Activated CD4-positive, alpha-beta T cell treated with anti-CD3 and anti-CD28 coated beads, Interleukin-2, amount 50 U/mL, for 24 hours (primary cell): Measurements from ENCODE around the gene JAG1.
"Not testable (repeated sequence)": the region's sequence is repeated elsewhere in the genome, so short reads cannot be mapped to it uniquely, and the experiment has no call there.

Experiments
- DNase-seq, 2 donors: peaks; one replicate each; pipeline ENCODE4 v3.0.0-alpha.2; 2020; ENCODE audit warnings: low read depth in 1 of 2, low spot score in 1 of 2

The JAG1 gene

DNA sequence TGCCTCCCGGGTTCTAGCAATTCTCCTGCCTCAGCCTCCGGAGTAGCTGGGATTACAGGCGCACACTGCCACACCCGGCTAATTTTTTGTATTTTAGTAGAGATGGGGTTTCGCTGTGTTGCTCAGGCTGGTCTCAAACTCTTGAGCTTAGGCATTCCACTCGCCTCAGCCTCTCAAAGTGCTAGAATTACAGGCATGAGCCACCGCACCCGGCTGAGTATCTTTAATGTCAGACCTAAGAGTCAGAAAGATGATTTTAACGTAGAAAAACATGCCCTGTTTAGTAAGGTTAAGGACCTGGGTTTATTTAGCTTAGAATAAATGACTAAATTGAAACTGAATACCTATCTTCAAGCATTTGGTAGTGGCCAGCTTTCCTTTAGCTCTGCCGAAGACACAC lies 83.4 kb downstream of the JAG1 start:
- not testable (repeated sequence) for DNase-seq
